HepG2 (cell line): Measurements from ENCODE around the gene MARVELD3. TPM values are rescaled to one million over a fixed set of nuclear protein-coding genes. Genes with fewer than 3 reads are reported as not detected.

Experiments
- ARID3A ChIP-seq: IDR thresholded peaks from 2 replicates; pipeline ENCODE4 v1.6.1; 2012; ENCODE audit warnings: low read depth, low read length, improper control_type of control experiment
- FOXA1 ChIP-seq, 2 experiments: fragments of 450-650 bp in 1 of 2; sonication (generic) in 1 of 2; formaldehyde crosslinking in 1 of 2; IDR thresholded peaks; 2 replicates each; pipeline versions ENCODE4 v1.4.0 to v1.6.1; 2016 to 2020; ENCODE audit warnings: missing genetic modification reagents in 1 of 2
- JDP2 ChIP-seq: sonication (generic); formaldehyde crosslinking; IDR thresholded peaks from 2 replicates; pipeline ENCODE4 v1.8.1; 2022; ENCODE audit warnings: missing genetic modification reagents, borderline replicate concordance
- KLF13 ChIP-seq: sonication (generic); formaldehyde crosslinking; IDR thresholded peaks from 2 replicates; pipeline ENCODE4 v1.4.0; 2020; ENCODE audit warnings: mild to moderate bottlenecking, missing genetic modification reagents
- NCOR1 ChIP-seq: fragments of 200-600 bp; sonication (generic); IDR thresholded peaks from 2 replicates; pipeline ENCODE4 v1.7.0; 2017; ENCODE audit warnings: antibody characterized with exemption, low read length, borderline replicate concordance
- SAP130 ChIP-seq: IDR thresholded peaks from 2 replicates; pipeline ENCODE4 v1.6.1; 2016; ENCODE audit warnings: low read depth
- SIX1 ChIP-seq: sonication (generic); formaldehyde crosslinking; IDR thresholded peaks from 2 replicates; pipeline ENCODE4 v1.4.0; 2020; ENCODE audit warnings: missing genetic modification reagents, borderline replicate concordance
- SOX13 ChIP-seq, 3 experiments: fragments of 450-650 bp in 1 of 3; sonication (generic) in 1 of 3; formaldehyde crosslinking in 1 of 3; IDR thresholded peaks in 2 of 3; conservative IDR thresholded peaks in 1 of 3; 2 replicates each; pipeline versions ENCODE4 v1.5.0 to v1.6.1; 2016 to 2020; ENCODE audit warnings: antibody characterized with exemption in 1 of 3, mild to moderate bottlenecking in 1 of 3, missing compliant biosample characterization in 1 of 3, missing genetic modification reagents in 1 of 3, moderate library complexity in 1 of 3
- SOX5 ChIP-seq: IDR thresholded peaks from 2 replicates; pipeline ENCODE4 v1.6.1; 2016; ENCODE audit warnings: borderline replicate concordance
- TAF1 ChIP-seq: sonication (generic); formaldehyde crosslinking; IDR thresholded peaks from 2 replicates; pipeline ENCODE4 v1.4.0; 2020; ENCODE audit warnings: missing genetic modification reagents
- TRAFD1 ChIP-seq: sonication (generic); formaldehyde crosslinking; IDR thresholded peaks from 2 replicates; pipeline ENCODE4 v1.5.1; 2020; ENCODE audit warnings: missing genetic modification reagents, mild to moderate bottlenecking, borderline replicate concordance
- ZBTB20 ChIP-seq: sonication (generic); formaldehyde crosslinking; IDR thresholded peaks from 2 replicates; pipeline ENCODE4 v1.8.1; 2023; ENCODE audit warnings: missing genetic modification reagents, low read depth, mild to moderate bottlenecking, borderline replicate concordance
- ZNF12 ChIP-seq: sonication (generic); formaldehyde crosslinking; IDR thresholded peaks from 2 replicates; pipeline ENCODE4 v1.5.0; 2020; ENCODE audit warnings: missing genetic modification reagents
- ZNF674 ChIP-seq: sonication (generic); formaldehyde crosslinking; IDR thresholded peaks from 2 replicates; pipeline ENCODE4 v1.5.0; 2020; ENCODE audit warnings: low read depth, mild to moderate bottlenecking, missing genetic modification reagents
- ZNF775 ChIP-seq: sonication (generic); formaldehyde crosslinking; IDR thresholded peaks from 2 replicates; pipeline ENCODE4 v1.4.0; 2020; ENCODE audit warnings: missing genetic modification reagents, mild to moderate bottlenecking, moderate library complexity, borderline replicate concordance
- ZNF790 ChIP-seq: sonication (generic); formaldehyde crosslinking; IDR thresholded peaks from 2 replicates; pipeline ENCODE4 v1.8.0; 2022; ENCODE audit warnings: missing genetic modification reagents, mild to moderate bottlenecking, borderline replicate concordance
- polyA plus RNA-seq, 8 experiments: library from polyadenylated mRNA; depleted of rRNA in 3 of 8; stranded (reverse) in 7 of 8; unstranded in 1 of 8; fragments of >200 nt; fragmentation: Illumina TruSeq in 4 of 8; extraction: Trizol in 4 of 8; gene quantifications; 2 replicates each; pipeline versions ENCODE4 v1.2.1 to v1.2.3, GENCODE V29; 2011 to 2016; ENCODE audit warnings: low read depth in 4 of 8, missing spikeins in 1 of 8, mixed read lengths in 1 of 8; ENCODE audit not compliant: insufficient read depth in 1 of 8
- total RNA-seq, 5 experiments: library from RNA; depleted of rRNA; stranded (reverse); fragments of >200 nt; fragmentation: Illumina TruSeq; extraction: Trizol; gene quantifications; 2 replicates each; pipeline ENCODE4 v1.2.3, GENCODE V29; 2016; ENCODE audit warnings: low read depth in 1 of 5
- TF ChIP-seq, protein P1 (sequence below): sonication (generic); formaldehyde crosslinking; IDR thresholded peaks from 2 replicates; pipeline ENCODE4 v1.4.0; 2020; ENCODE audit warnings: missing genetic modification reagents

MARVELD3 gene
- total and polyA plus RNA-seq, 2 of the 13 experiments (the other 11 are each of a cell fraction or from before 2014, with no cell fraction given), result 4.8 to 5.6 TPM

GRCh38 chr16:71666928-71667707 is 41.1 kb downstream of the MARVELD3 start (continued):
- TF ChIP-seq SIX1 (CRISPR knock-in tag), result 0 out of 2 replicates have a peak, but pooled peaks have one; percentile 60
- TF ChIP-seq TRAFD1 (CRISPR knock-in tag), result no peak
- peak; percentile 90 for TF ChIP-seq NCOR1
- TF ChIP-seq ARID3A, result peak; percentile 86
- TF ChIP-seq JDP2, result no peak
- no peak for TF ChIP-seq SOX13 (IDR thresholded peaks at IDR 0.05)
- TF ChIP-seq SOX13 (CRISPR knock-in tag; conservative IDR thresholded peaks at IDR 0.05 in 1 of 2, IDR thresholded peaks at IDR 0.05 in 1 of 2), result peak in 1 of 2 experiments; percentile 46; a peak in 1 of 4 replicates
- TF ChIP-seq KLF13 (CRISPR knock-in tag), result no peak
- peak; percentile 43; the same call in 1 of the 2 replicates for TF ChIP-seq ZBTB20 (CRISPR knock-in tag)
- peak; percentile 48; the same call in 1 of the 2 replicates for TF ChIP-seq ZNF12 (CRISPR knock-in tag)
- no peak for TF ChIP-seq FOXA1 (IDR thresholded peaks at IDR 0.05)
- TF ChIP-seq FOXA1 (CRISPR knock-in tag; IDR thresholded peaks at IDR 0.05), result peak; percentile 72
- 0 out of 2 replicates have a peak, but pooled peaks have one; percentile 13 for TF ChIP-seq ZNF775
- no peak for TF ChIP-seq ZNF674 (CRISPR knock-in tag)
- peak; percentile 25; the same call in 1 of the 2 replicates for TF ChIP-seq SOX5 (CRISPR knock-in tag)
- TF ChIP-seq, protein P1, sequence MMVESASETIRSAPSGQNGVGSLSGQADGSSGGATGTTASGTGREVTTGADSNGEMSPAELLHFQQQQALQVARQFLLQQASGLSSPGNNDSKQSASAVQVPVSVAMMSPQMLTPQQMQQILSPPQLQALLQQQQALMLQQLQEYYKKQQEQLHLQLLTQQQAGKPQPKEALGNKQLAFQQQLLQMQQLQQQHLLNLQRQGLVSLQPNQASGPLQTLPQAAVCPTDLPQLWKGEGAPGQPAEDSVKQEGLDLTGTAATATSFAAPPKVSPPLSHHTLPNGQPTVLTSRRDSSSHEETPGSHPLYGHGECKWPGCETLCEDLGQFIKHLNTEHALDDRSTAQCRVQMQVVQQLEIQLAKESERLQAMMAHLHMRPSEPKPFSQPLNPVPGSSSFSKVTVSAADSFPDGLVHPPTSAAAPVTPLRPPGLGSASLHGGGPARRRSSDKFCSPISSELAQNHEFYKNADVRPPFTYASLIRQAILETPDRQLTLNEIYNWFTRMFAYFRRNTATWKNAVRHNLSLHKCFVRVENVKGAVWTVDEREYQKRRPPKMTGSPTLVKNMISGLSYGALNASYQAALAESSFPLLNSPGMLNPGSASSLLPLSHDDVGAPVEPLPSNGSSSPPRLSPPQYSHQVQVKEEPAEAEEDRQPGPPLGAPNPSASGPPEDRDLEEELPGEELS (CRISPR knock-in tag), result peak; percentile 59
- TF ChIP-seq TAF1 (CRISPR knock-in tag), result no peak
- TF ChIP-seq SAP130 (CRISPR knock-in tag), result peak; percentile 43
- TF ChIP-seq ZNF790, result no peak
